Measurements from ENCODE around the gene TSPAN17. TPM values are rescaled to one million over a fixed set of nuclear protein-coding genes. Genes with fewer than 3 reads are reported as not detected.

TSPAN17 gene
- total and polyA plus RNA-seq, 12 donors, result 25.8 to 106 (median 52.8) TPM

- intact Hi-C loops (cut with DNase I), result no loop called here
- 78 to 85% (median 84%) methylated on average over 13 of the region's 13 CpGs for WGBS, 4 donors
- no peaks in the 10 kb centered on the region for H3K9me3 ChIP-seq (replicated peaks in 1 of 3)
- no peaks in the 10 kb centered on the region for H3K4me1 ChIP-seq (replicated peaks in 1 of 2)
- TF ChIP-seq POLR2A (IDR thresholded peaks at IDR 0.05), result no peak
- TF ChIP-seq, protein P1, sequence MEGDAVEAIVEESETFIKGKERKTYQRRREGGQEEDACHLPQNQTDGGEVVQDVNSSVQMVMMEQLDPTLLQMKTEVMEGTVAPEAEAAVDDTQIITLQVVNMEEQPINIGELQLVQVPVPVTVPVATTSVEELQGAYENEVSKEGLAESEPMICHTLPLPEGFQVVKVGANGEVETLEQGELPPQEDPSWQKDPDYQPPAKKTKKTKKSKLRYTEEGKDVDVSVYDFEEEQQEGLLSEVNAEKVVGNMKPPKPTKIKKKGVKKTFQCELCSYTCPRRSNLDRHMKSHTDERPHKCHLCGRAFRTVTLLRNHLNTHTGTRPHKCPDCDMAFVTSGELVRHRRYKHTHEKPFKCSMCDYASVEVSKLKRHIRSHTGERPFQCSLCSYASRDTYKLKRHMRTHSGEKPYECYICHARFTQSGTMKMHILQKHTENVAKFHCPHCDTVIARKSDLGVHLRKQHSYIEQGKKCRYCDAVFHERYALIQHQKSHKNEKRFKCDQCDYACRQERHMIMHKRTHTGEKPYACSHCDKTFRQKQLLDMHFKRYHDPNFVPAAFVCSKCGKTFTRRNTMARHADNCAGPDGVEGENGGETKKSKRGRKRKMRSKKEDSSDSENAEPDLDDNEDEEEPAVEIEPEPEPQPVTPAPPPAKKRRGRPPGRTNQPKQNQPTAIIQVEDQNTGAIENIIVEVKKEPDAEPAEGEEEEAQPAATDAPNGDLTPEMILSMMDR (IDR thresholded peaks at IDR 0.05), result no peak
- DNase-seq, result no peak
- H3K27ac ChIP-seq, result no peak overlapping the region
- no peak overlapping the region for H3K4me3 ChIP-seq
- no peaks in the 10 kb centered on the region for H3K36me3 ChIP-seq (replicated peaks in 1 of 2)
- peaks cover 6% of the 10 kb centered on the region for H3K27me3 ChIP-seq
These were observed 56.6 kb downstream of the TSPAN17 start for GRCh38 chr5:176703857-176704256.

- H3K27me3 ChIP-seq, result peaks cover 6% of the 10 kb centered on the region
- no peaks in the 10 kb centered on the region for H3K36me3 ChIP-seq (replicated peaks in 1 of 2)
- TF ChIP-seq, protein P1 (IDR thresholded peaks at IDR 0.05), result no peak
- TF ChIP-seq POLR2A (IDR thresholded peaks at IDR 0.05), result no peak
- H3K9me3 ChIP-seq (replicated peaks in 1 of 3), result no peaks in the 10 kb centered on the region
- no peak for DNase-seq
- no peak overlapping the region for H3K4me3 ChIP-seq
- WGBS, 4 donors, result 62 to 80% (median 68%) methylated on average over 3 of the region's 3 CpGs
- no peaks in the 10 kb centered on the region for H3K4me1 ChIP-seq (replicated peaks in 1 of 2)
- no peak overlapping the region for H3K27ac ChIP-seq
- intact Hi-C loops (cut with DNase I), result no loop called here
These were observed 57.1 kb downstream of the TSPAN17 start for GRCh38 chr5:176704355-176704754.

- no peak for DNase-seq
- intact Hi-C loops (cut with DNase I), result no loop called here
- 42 to 65% (median 57%) methylated on average over 12 of the region's 12 CpGs for WGBS, 4 donors
- Histone ChIP-seq H3K4me3 (no peak overlapping the region), H3K4me1 (replicated peaks in 1 of 2) (no peaks in the 10 kb centered on the region), H3K9me3 (replicated peaks in 1 of 3) (no peaks in the 10 kb centered on the region), H3K36me3 (replicated peaks in 1 of 2) (no peaks in the 10 kb centered on the region), H3K27me3 (peaks cover 4% of the 10 kb centered on the region), H3K27ac (no peak overlapping the region)
- TF ChIP-seq, protein P1 (IDR thresholded peaks at IDR 0.05), result no peak
- TF ChIP-seq POLR2A (IDR thresholded peaks at IDR 0.05), result no peak
These were observed 57.5 kb downstream of the TSPAN17 start for GRCh38 chr5:176704817-176705216.

Small RNA genes lying within 50 kb of the gene (microRNA-seq; reads per million reads assigned to microRNA genes)
- gene MIR4281, result 0 reads per million in 3 donors

Small RNA genes lying within 50 kb of the gene (small RNA-seq; reads per million reads assigned to genes)
- 0 reads per million in 2 donors for gene MIR4281

Other genes with a start within 250 kb of the TSPAN17 start
- 100 to 1,000 TPM; 129 to 261 (median 159) TPM for gene CLTB, start 230.9 kb upstream of the TSPAN17 start, total RNA-seq
- 100 to 1,000 TPM; 118 to 299 (median 262) TPM for gene CLTB, start 230.9 kb upstream of the TSPAN17 start, polyA plus RNA-seq
- 10 to 100 TPM; 29.0 to 62.3 (median 41.0) TPM for gene FAF2, start 199.1 kb upstream of the TSPAN17 start, total RNA-seq
- 10 to 100 TPM; 21.2 to 68.2 (median 24.3) TPM for gene FAF2, start 199.1 kb upstream of the TSPAN17 start, polyA plus RNA-seq
- 10 to 100 TPM in 8 of 9 donors, 1 to 10 TPM in 1; 6.9 to 65.7 (median 25.3) TPM for gene RNF44, start 110.1 kb upstream of the TSPAN17 start, total RNA-seq
- 10 to 100 TPM in 2 of 3 donors, 1 to 10 TPM in 1; 5.3 to 43.1 (median 16.4) TPM for gene RNF44, start 110.1 kb upstream of the TSPAN17 start, polyA plus RNA-seq
- gene CDHR2, start 98.1 kb upstream of the TSPAN17 start, total RNA-seq, result under 1 TPM in 7 of 9 donors, not detected in 2; under 0.01 to 0.55 (median 0.34) TPM
- under 1 TPM; 0.08 to 0.13 (median 0.10) TPM for gene CDHR2, start 98.1 kb upstream of the TSPAN17 start, polyA plus RNA-seq
- gene GPRIN1, start 37.3 kb upstream of the TSPAN17 start, total RNA-seq, result 1 to 10 TPM in 5 of 9 donors, under 1 TPM in 4; 0.42 to 4.0 (median 1.4) TPM
- gene GPRIN1, start 37.3 kb upstream of the TSPAN17 start, polyA plus RNA-seq, result 1 to 10 TPM in 2 of 3 donors, under 1 TPM in 1; 0.81 to 2.2 (median 1.3) TPM
- 1 to 10 TPM in 2 of 9 donors, under 1 TPM in 3, not detected in 4; 0.19 to 2.4 (median 0.78) TPM for gene SNCB, start 16.9 kb upstream of the TSPAN17 start, total RNA-seq
- gene SNCB, start 16.9 kb upstream of the TSPAN17 start, polyA plus RNA-seq, result 1 to 10 TPM; 1.0 to 8.6 (median 2.8) TPM
- gene EIF4E1B, start 16.8 kb upstream of the TSPAN17 start, total RNA-seq, result under 1 TPM in 2 of 9 donors, not detected in 7; 0.28 to 0.44 TPM
- under 1 TPM; 0.24 to 0.37 (median 0.24) TPM for gene EIF4E1B, start 16.8 kb upstream of the TSPAN17 start, polyA plus RNA-seq
- gene UNC5A, start 163.1 kb downstream of the TSPAN17 start, total RNA-seq, result 1 to 10 TPM in 3 of 9 donors, under 1 TPM in 4, not detected in 2; 0.06 to 10.0 (median 0.72) TPM
- gene UNC5A, start 163.1 kb downstream of the TSPAN17 start, polyA plus RNA-seq, result 10 to 100 TPM in 1 of 3 donors, 1 to 10 TPM in 2; 2.2 to 19.7 (median 4.8) TPM